PFSK-1 (cell line): Measurements from ENCODE around the gene SPECC1.

Source experiments
- FOXP2 ChIP-seq: optimal IDR thresholded peaks from 2 replicates; pipeline ENCODE3; 2011; ENCODE audit warnings: borderline replicate concordance, control low read depth, inconsistent platforms; ENCODE audit not compliant: insufficient read depth; ENCODE audit errors: extremely low read length, extremely low read depth
- POLR2AphosphoS5 ChIP-seq: IDR thresholded peaks from 2 replicates; pipeline ENCODE4 v1.6.1; 2012; ENCODE audit warnings: low read depth, mild to moderate bottlenecking, control low read depth, low read length, moderate library complexity
- REST ChIP-seq, 2 experiments: IDR thresholded peaks; 2 replicates each; pipeline versions ENCODE4 v1.6.1 to v1.8.0; 2011 to 2012; ENCODE audit warnings: low read depth in 2 of 2, low read length in 2 of 2, control low read depth in 1 of 2, inconsistent platforms in 1 of 2, mild to moderate bottlenecking in 1 of 2, moderate library complexity in 1 of 2; ENCODE audit not compliant: insufficient read depth in 1 of 2
- SIN3A ChIP-seq: IDR thresholded peaks from 2 replicates; pipeline ENCODE4 v1.6.1; 2012; ENCODE audit warnings: mild to moderate bottlenecking, low read length, moderate library complexity, borderline replicate concordance; ENCODE audit not compliant: insufficient read depth
- TAF1 ChIP-seq: IDR thresholded peaks from 2 replicates; pipeline ENCODE4 v1.6.1; 2012; ENCODE audit warnings: low read length, control low read depth, borderline replicate concordance; ENCODE audit not compliant: insufficient read depth

The SPECC1 gene

GRCh38 chr17:20159406-20160069, 150.4 kb downstream of the SPECC1 start:
- no peak for TF ChIP-seq POLR2AphosphoS5
- no peak for TF ChIP-seq TAF1
- no peak for TF ChIP-seq FOXP2
- no peak for TF ChIP-seq SIN3A

GRCh38 chr17:20170085-20170484, 160.9 kb downstream of the SPECC1 start:
- TF ChIP-seq REST (IDR thresholded peaks at IDR 0.05; ENCODE audit: insufficient read depth in 1 of 2, low read depth in 2 of 2, low read length in 2 of 2) (no peak), POLR2AphosphoS5 (no peak), TAF1 (no peak), FOXP2 (no peak), SIN3A (no peak)

GRCh38 chr17:20171741-20172365, 162.7 kb downstream of the SPECC1 start:
- no peak for TF ChIP-seq REST (IDR thresholded peaks at IDR 0.05; ENCODE audit: insufficient read depth in 1 of 2, low read depth in 2 of 2, low read length in 2 of 2)

GRCh38 chr17:20172376-20172775, 163.2 kb downstream of the SPECC1 start:
- TF ChIP-seq REST (IDR thresholded peaks at IDR 0.05; ENCODE audit: insufficient read depth in 1 of 2, low read depth in 2 of 2, low read length in 2 of 2) (no peak), POLR2AphosphoS5 (no peak)

GRCh38 chr17:20173091-20173490, 163.9 kb downstream of the SPECC1 start:
- TF ChIP-seq REST (IDR thresholded peaks at IDR 0.05; ENCODE audit: insufficient read depth in 1 of 2, low read depth in 2 of 2, low read length in 2 of 2) (no peak), FOXP2 (no peak), POLR2AphosphoS5 (no peak), SIN3A (no peak)
